KMS-11 (cell line): ENCODE data around the gene HAUS2.

Source experiments
- H2AFZ ChIP-seq: fragments of 200-600 bp; sonication (generic); 2 replicates; pipeline ENCODE4 v1.6.1; 2016; ENCODE audit warnings: antibody characterized with exemption, mixed run types, low read depth
- H3K27ac ChIP-seq: fragments of 200-600 bp; sonication (generic); 2 replicates; pipeline ENCODE4 v1.6.1; 2016; ENCODE audit warnings: mild to moderate bottlenecking, mixed run types
- H3K27me3 ChIP-seq: fragments of 200-600 bp; sonication (generic); 2 replicates; pipeline ENCODE4 v1.6.1; 2017; ENCODE audit warnings: mild to moderate bottlenecking, low read depth, mixed run types, moderate library complexity; ENCODE audit not compliant: insufficient read depth
- H3K36me3 ChIP-seq: fragments of 200-600 bp; sonication (generic); 2 replicates; pipeline ENCODE4 v1.6.1; 2017; ENCODE audit warnings: mild to moderate bottlenecking, mixed run types; ENCODE audit not compliant: insufficient read depth
- H3K4me1 ChIP-seq: fragments of 200-600 bp; sonication (generic); 2 replicates; pipeline ENCODE4 v1.6.1; 2016; ENCODE audit warnings: mild to moderate bottlenecking, low read depth, mixed run types; ENCODE audit not compliant: poor library complexity, severe bottlenecking
- H3K4me2 ChIP-seq: fragments of 200-600 bp; sonication (generic); 2 replicates; pipeline ENCODE4 v1.7.0; 2016; ENCODE audit warnings: mild to moderate bottlenecking, mixed run types
- H3K4me3 ChIP-seq: fragments of 200-600 bp; sonication (generic); IDR thresholded peaks from 2 replicates; pipeline ENCODE4 v1.6.1; 2017; ENCODE audit warnings: low read depth, low read length, mixed read lengths; ENCODE audit not compliant: insufficient read depth
- H3K79me2 ChIP-seq: fragments of 200-600 bp; sonication (generic); 2 replicates; pipeline ENCODE4 v1.6.1; 2016; ENCODE audit warnings: low read depth, mixed run types; ENCODE audit not compliant: insufficient read depth
- H3K9ac ChIP-seq: fragments of 200-600 bp; sonication (generic); 2 replicates; pipeline ENCODE4 v1.6.1; 2016; ENCODE audit warnings: mild to moderate bottlenecking, mixed run types
- H4K20me1 ChIP-seq: fragments of 200-600 bp; sonication (generic); 2 replicates; pipeline ENCODE4 v1.6.1; 2016; ENCODE audit warnings: mild to moderate bottlenecking, mixed run types; ENCODE audit not compliant: insufficient read depth
- TF ChIP-seq, protein P1 (sequence below): fragments of 200-600 bp; sonication (generic); conservative IDR thresholded peaks from 2 replicates; pipeline ENCODE4 v1.6.1; 2017; ENCODE audit warnings: low read depth, mild to moderate bottlenecking, antibody characterized with exemption, low read length, moderate library complexity, mixed read lengths

Gene HAUS2

DNA sequence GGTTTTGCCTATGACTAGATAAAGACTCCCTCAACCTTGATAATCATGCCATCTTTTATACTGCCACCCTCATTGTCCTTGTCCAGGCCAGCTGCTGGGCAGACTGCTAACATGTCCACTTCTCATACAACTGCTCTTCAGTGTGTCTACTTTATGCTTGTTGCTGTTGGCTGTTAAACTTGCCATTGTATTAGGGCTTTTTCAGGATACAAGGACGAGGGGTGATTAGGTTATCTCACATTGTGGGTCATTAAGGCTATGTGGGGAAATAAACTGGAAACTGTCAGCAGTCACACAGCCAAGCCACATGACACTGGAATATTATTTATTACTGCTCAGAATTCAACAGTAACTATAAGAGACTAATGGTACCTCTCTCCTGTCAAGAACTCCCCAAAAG, 62.9 kb downstream of the HAUS2 start:
- no peak overlapping the region for H3K4me2 ChIP-seq
- no peak overlapping the region for H3K4me3 ChIP-seq
- no peaks in the 10 kb centered on the region for H4K20me1 ChIP-seq
- H3K36me3 ChIP-seq: no peaks in the 10 kb centered on the region
- peaks cover 39% of the 10 kb centered on the region for H3K4me1 ChIP-seq
- no peak overlapping the region for H3K27ac ChIP-seq
- H3K79me2 ChIP-seq: peaks cover 30% of the 10 kb centered on the region; the same call in 1 of the 2 replicates
- no peak overlapping the region for H3K9ac ChIP-seq
- TF ChIP-seq, protein P1, sequence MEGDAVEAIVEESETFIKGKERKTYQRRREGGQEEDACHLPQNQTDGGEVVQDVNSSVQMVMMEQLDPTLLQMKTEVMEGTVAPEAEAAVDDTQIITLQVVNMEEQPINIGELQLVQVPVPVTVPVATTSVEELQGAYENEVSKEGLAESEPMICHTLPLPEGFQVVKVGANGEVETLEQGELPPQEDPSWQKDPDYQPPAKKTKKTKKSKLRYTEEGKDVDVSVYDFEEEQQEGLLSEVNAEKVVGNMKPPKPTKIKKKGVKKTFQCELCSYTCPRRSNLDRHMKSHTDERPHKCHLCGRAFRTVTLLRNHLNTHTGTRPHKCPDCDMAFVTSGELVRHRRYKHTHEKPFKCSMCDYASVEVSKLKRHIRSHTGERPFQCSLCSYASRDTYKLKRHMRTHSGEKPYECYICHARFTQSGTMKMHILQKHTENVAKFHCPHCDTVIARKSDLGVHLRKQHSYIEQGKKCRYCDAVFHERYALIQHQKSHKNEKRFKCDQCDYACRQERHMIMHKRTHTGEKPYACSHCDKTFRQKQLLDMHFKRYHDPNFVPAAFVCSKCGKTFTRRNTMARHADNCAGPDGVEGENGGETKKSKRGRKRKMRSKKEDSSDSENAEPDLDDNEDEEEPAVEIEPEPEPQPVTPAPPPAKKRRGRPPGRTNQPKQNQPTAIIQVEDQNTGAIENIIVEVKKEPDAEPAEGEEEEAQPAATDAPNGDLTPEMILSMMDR: no peak
- no peak overlapping the region for H2AFZ ChIP-seq
- no peaks in the 10 kb centered on the region for H3K27me3 ChIP-seq

DNA sequence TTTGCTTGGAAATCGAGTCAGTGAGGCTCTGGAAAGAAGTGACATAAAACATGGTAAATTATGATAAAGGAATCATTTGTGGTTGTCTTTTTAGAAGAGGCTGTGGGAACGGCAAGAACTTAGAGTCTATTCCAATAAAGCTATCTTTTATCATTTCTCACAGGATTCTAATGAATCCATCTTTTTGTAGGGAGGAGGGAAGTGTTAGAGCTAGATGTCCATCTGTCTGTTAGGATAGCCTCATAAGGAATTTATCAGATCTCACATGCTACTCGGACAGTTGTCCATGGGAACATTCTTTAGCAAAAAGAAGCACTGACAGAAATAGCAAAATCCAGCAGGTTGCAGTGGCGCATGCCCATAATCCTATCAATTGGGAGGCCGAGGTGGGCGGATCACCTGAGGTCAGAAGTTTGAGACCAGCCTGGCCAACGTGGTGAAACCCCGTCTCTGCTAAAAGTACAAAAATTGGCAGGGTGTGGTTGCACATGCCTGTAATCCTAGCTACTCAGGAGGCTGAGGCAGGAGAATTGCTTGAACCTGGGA, 63.8 kb downstream of the HAUS2 start:
- Histone ChIP-seq H3K36me3 (no peaks in the 10 kb centered on the region), H3K9ac (no peak overlapping the region), H3K27ac (no peak overlapping the region), H2AFZ (no peak overlapping the region), H3K4me2 (no peak overlapping the region), H4K20me1 (no peaks in the 10 kb centered on the region), H3K79me2 (peaks cover 26% of the 10 kb centered on the region; the same call in 1 of the 2 replicates), H3K4me3 (no peak overlapping the region), H3K4me1 (peaks cover 30% of the 10 kb centered on the region), H3K27me3 (no peaks in the 10 kb centered on the region)
- TF ChIP-seq, protein P1: no peak

DNA sequence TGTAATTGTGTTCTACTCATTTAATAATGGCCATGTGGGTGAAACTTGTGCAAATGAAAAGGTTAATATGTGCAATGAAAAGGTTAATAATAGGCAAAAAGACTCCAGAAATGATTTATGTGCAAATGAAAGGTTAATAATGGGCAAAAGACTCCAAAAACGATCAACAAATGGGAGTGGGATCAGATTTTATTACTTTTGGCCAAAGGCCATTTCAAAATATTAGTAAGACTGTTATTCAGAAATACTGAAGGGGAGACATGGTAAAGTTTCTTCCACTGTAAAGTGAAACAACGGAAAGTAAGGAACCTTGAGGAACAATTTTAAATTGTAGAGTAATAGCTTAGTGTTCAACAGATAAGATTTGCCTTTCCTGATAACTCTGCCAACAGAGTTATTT, 67.5 kb downstream of the HAUS2 start:
- H3K9ac ChIP-seq: no peak overlapping the region
- no peak overlapping the region for H3K4me2 ChIP-seq
- no peak overlapping the region for H2AFZ ChIP-seq
- H3K4me3 ChIP-seq: no peak overlapping the region
- no peaks in the 10 kb centered on the region for H3K36me3 ChIP-seq
- no peaks in the 10 kb centered on the region for H4K20me1 ChIP-seq
- no peak overlapping the region for H3K27ac ChIP-seq
- H3K4me1 ChIP-seq: peaks cover 20% of the 10 kb centered on the region
- H3K79me2 ChIP-seq: peaks cover 4% of the 10 kb centered on the region; the same call in 1 of the 2 replicates
- no peaks in the 10 kb centered on the region for H3K27me3 ChIP-seq
- TF ChIP-seq, protein P1: no peak
